HEK293T (cell line): Measurements from ENCODE around the gene CCR3.
"Not testable (repeated sequence)": the region's sequence is repeated elsewhere in the genome, so short reads cannot be mapped to it uniquely, and the experiment has no call there.

Experiments used
- CTCF ChIA-PET: fragments of 350-600 bp; formaldehyde crosslinking; extraction: SDS; loops from one replicate; lab custom pipeline; 2021; ENCODE audit warnings: antibody characterized with exemption, inconsistent platforms; lab: Yijun Ruan, JAX
- POLR2A ChIA-PET: fragments of 350-600 bp; formaldehyde crosslinking; extraction: SDS; loops from one replicate; lab custom pipeline; 2020; ENCODE audit warnings: antibody characterized with exemption, inconsistent platforms; lab: Yijun Ruan, JAX
- DNase-seq: peaks from one replicate; pipeline ENCODE4 v3.0.0; 2012; ENCODE audit warnings: mixed read lengths; ENCODE audit errors: extremely low spot score
- ARNT ChIP-seq: fragments of 450-650 bp; IDR thresholded peaks from 2 replicates; pipeline ENCODE4 v1.6.1; 2017; ENCODE audit warnings: mild to moderate bottlenecking
- BHLHE40 ChIP-seq: fragments of 450-650 bp; IDR thresholded peaks from 2 replicates; pipeline ENCODE4 v1.6.1; 2016; ENCODE audit warnings: mild to moderate bottlenecking, moderate library complexity, borderline replicate concordance
- CTBP1 ChIP-seq: fragments of 450-650 bp; IDR thresholded peaks from 2 replicates; pipeline ENCODE4 v1.6.1; 2016; ENCODE audit warnings: borderline replicate concordance
- ELF4 ChIP-seq: fragments of 450-650 bp; IDR thresholded peaks from 2 replicates; pipeline ENCODE4 v1.6.1; 2017; ENCODE audit warnings: antibody characterized with exemption
- FOXA1 ChIP-seq: fragments of 450-650 bp; IDR thresholded peaks from 2 replicates; pipeline ENCODE4 v1.6.1; 2016; ENCODE audit warnings: mild to moderate bottlenecking
- FOXK2 ChIP-seq: fragments of 450-650 bp; IDR thresholded peaks from 2 replicates; pipeline ENCODE4 v1.6.1; 2016; ENCODE audit warnings: mild to moderate bottlenecking
- FOXM1 ChIP-seq: fragments of 450-650 bp; IDR thresholded peaks from 2 replicates; pipeline ENCODE4 v1.6.1; 2017; ENCODE audit warnings: mild to moderate bottlenecking, borderline replicate concordance
- HDGF ChIP-seq: fragments of 450-650 bp; IDR thresholded peaks from 2 replicates; pipeline ENCODE4 v1.6.1; 2017; ENCODE audit warnings: antibody characterized with exemption, borderline replicate concordance
- L3MBTL2 ChIP-seq: fragments of 450-650 bp; conservative IDR thresholded peaks from 2 replicates; pipeline ENCODE4 v1.6.1; 2016; ENCODE audit warnings: mild to moderate bottlenecking
- LEF1 ChIP-seq: fragments of 450-650 bp; IDR thresholded peaks from 2 replicates; pipeline ENCODE4 v1.6.1; 2017; ENCODE audit warnings: mild to moderate bottlenecking, borderline replicate concordance
- NFRKB ChIP-seq: fragments of 450-650 bp; IDR thresholded peaks from 2 replicates; pipeline ENCODE4 v1.6.1; 2016; ENCODE audit warnings: mild to moderate bottlenecking, moderate library complexity
- SP1 ChIP-seq: fragments of 450-650 bp; IDR thresholded peaks from 2 replicates; pipeline ENCODE4 v1.6.1; 2017
- SUZ12 ChIP-seq: fragments of 450-650 bp; IDR thresholded peaks from 2 replicates; pipeline ENCODE4 v1.6.1; 2016; ENCODE audit warnings: mild to moderate bottlenecking
- TARDBP ChIP-seq: fragments of 450-650 bp; IDR thresholded peaks from 2 replicates; pipeline ENCODE4 v1.6.1; 2016
- ZNF384 ChIP-seq: fragments of 450-650 bp; IDR thresholded peaks from 2 replicates; pipeline ENCODE4 v1.6.1; 2016
- TF ChIP-seq, protein P1 (sequence below): fragments of 450-650 bp; IDR thresholded peaks from 2 replicates; pipeline ENCODE4 v1.6.1; 2016

CCR3 gene

DNA sequence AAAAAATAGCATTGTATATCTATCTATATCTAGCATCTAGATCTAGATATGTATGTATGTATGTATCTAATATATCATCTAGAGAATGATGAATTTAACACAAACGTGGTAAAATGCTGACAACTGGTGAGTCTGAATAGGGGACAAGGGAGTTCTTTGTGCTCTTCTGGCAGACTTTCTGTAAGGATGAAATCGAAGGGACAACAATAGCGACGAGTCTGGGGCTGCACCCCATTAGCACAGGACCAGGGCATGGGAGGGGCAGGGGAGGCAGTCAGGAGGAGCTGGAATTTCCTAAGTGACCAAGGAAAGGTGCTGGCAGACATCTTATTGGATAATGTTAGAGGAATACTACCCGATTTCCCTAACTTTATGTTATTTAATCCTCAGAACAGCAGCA lies 42.0 kb upstream of the CCR3 start:
- no peak for DNase-seq
- TF ChIP-seq FOXA1 = no peak
- TF ChIP-seq ARNT = no peak
- TF ChIP-seq FOXK2 = no peak
- no peak for TF ChIP-seq ELF4
- no peak for TF ChIP-seq FOXM1
- no peak for TF ChIP-seq LEF1
- TF ChIP-seq, protein P1, sequence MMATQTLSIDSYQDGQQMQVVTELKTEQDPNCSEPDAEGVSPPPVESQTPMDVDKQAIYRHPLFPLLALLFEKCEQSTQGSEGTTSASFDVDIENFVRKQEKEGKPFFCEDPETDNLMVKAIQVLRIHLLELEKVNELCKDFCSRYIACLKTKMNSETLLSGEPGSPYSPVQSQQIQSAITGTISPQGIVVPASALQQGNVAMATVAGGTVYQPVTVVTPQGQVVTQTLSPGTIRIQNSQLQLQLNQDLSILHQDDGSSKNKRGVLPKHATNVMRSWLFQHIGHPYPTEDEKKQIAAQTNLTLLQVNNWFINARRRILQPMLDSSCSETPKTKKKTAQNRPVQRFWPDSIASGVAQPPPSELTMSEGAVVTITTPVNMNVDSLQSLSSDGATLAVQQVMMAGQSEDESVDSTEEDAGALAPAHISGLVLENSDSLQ = no peak
- no peak for TF ChIP-seq L3MBTL2
- no peak for TF ChIP-seq SUZ12
- TF ChIP-seq SP1 = no peak
- no peak for TF ChIP-seq BHLHE40
- no peak for TF ChIP-seq TARDBP
- ChIA-PET POLR2A (no interaction called here), CTCF (no interaction called here)

DNA sequence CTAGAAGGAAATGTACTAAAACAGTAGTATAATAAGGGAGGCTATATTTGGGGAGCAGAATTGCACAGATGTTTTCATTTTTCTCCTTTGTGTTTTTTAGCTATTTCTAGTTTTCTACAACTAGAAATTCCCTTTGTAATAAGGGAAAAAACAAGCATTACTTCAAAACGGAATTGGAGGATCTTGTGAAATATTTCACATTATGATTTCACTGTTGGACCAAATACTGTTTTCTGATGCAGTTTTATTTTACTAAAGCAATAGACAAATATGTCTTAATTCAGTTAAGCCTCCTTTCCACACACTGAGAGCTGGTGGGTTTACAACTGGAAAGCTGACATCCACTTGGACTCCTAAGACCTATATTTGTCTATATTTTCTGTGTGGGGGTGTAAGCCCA lies 41.5 kb upstream of the CCR3 start:
- TF ChIP-seq LEF1 (no peak), HDGF (no peak), FOXA1 (no peak), ZNF384 (no peak), ARNT (no peak), BHLHE40 (no peak), FOXM1 (no peak), TARDBP (no peak), ELF4 (no peak), SP1 (no peak), SUZ12 (no peak), NFRKB (no peak), FOXK2 (no peak), L3MBTL2 (no peak), CTBP1 (no peak)
- TF ChIP-seq, protein P1 = no peak
- ChIA-PET POLR2A (no interaction called here), CTCF (no interaction called here)
- DNase-seq = no peak

DNA sequence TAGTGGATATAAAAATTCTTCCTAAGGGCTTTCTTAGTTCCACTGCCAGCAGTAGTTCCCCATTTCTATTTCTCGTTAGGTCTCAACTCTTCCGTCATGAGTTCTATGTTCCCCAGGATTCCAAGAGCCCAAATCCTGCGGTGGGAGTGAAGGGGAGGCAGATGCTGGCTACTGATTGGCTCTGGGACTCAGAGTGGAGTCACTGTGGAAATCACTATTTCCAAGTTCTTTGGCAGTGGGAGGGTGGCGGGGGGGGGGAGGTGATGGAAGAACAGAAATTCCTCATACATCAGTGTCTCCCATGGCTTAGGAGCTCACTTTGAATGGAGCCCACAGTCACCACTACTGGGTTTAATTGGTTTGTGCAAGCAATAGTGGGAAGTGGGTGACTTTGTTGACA lies 39.7 kb upstream of the CCR3 start:
- ChIA-PET POLR2A (no interaction called here), CTCF (no interaction called here)
- no peak for DNase-seq
- TF ChIP-seq FOXA1 (no peak), TARDBP (no peak), CTBP1 (no peak)

DNA sequence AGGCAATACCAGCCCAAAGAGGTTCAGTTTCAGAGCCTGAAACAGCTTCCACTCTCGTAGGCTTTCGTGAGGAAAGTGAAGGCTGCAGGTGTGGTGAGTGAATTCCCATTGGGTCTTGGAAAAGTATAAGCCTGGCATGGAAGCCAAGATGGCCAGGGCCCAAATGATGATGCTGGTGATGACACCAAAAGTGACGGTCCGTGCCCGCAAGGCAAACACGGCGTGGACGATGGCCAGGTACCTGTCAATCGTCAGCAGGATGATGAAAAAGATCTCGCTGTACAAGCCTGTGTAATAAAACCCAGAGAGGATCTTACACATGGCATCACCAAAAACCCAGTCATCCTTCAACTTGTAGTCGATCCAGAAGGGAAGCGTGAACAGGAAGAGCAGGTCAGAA lies 38.6 kb upstream of the CCR3 start:
- TF ChIP-seq ELF4 (no peak), L3MBTL2 (no peak), FOXK2 (no peak), SP1 (no peak), NFRKB (no peak), FOXA1 (no peak), TARDBP (no peak), ARNT (no peak), ZNF384 (no peak), CTBP1 (no peak), SUZ12 (no peak), FOXM1 (no peak), HDGF (no peak), LEF1 (no peak), BHLHE40 (no peak)
- TF ChIP-seq, protein P1 = no peak
- POLR2A ChIA-PET = no interaction called here
- CTCF ChIA-PET = no interaction called here
- no peak for DNase-seq

DNA sequence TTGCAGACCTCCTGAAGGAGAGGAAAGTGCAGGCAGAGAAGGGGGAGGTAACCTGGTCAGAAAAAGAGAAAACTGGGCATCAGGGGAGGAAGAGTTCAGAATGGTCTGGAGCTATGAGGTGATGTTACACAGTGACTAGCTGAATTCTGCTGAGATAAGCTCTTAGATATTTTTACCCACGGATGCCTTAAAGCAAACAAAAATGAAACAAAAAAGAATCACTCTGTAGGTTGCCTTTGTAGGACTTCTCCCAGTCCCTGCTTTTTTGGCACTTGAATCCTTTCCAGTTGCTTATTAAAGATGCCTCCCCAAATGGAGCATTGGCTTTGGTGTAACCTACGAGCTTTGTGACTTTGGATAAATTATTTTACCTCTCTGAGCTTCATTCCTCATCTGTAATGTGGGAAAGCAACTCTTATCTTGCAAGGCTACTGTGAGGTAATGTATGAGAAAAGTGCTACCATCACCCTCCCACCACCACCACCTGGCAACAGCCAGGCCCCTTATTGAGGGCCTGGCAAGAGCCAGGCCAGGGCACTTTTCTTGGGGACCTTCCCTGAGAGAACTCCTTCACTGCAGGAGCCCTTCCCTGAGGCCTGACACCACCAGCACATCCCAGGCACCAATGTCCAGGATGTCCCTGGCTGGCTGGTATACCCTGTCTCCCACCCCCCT lies 36.8 kb upstream of the CCR3 start:
- TF ChIP-seq FOXA1 (no peak), ELF4 (no peak), TARDBP (no peak), ARNT (no peak), ZNF384 (no peak), LEF1 (no peak), NFRKB (no peak)
- TF ChIP-seq, protein P1 = no peak
- POLR2A ChIA-PET = no interaction called here
- CTCF ChIA-PET = no interaction called here
- no peak for DNase-seq

DNA sequence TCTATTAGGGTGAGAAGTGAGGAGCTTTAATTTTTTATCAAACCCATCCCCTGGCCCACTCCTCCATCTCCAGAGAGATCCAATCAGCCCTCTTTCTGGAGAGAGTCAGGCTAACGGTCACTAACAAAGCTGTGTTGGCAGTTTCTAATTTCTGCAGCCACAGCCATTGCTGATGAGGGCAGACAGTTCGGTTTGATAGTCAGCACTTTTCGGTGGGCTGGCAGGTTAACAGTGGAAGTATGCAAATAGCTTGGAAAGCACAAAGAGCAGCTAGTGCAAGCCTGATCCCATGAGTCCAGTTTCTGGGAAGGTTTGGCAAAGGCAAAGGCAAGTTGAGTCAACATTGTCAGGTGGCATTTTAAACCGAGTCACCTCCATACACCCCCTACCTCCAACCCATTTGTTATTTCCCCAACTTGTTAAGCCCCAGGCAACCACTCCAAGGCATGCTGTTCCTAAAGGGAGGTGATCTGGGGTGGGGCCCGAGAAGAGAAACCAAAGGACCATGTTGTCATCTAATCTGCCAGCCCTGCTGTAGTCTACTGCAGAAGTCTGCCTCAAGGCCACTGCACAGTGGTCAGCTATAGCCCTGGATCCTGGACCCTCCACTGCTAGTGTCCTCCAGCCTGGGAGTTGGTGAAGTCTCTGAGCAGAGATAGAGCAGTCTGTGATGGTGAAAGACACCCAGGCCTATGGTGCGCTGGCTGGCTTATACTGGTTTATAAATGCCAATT lies 35.8 kb upstream of the CCR3 start:
- TF ChIP-seq, protein P1 = no peak
- no peak for TF ChIP-seq ARNT
- no peak for TF ChIP-seq FOXA1
- TF ChIP-seq FOXK2 = no peak
- TF ChIP-seq ELF4 = no peak
- TF ChIP-seq ZNF384 = no peak
- no peak for TF ChIP-seq L3MBTL2
- TF ChIP-seq FOXM1 = no peak
- no peak for TF ChIP-seq CTBP1
- TF ChIP-seq TARDBP = no peak
- TF ChIP-seq SP1 = no peak
- ChIA-PET POLR2A (no interaction called here), CTCF (no interaction called here)

DNA sequence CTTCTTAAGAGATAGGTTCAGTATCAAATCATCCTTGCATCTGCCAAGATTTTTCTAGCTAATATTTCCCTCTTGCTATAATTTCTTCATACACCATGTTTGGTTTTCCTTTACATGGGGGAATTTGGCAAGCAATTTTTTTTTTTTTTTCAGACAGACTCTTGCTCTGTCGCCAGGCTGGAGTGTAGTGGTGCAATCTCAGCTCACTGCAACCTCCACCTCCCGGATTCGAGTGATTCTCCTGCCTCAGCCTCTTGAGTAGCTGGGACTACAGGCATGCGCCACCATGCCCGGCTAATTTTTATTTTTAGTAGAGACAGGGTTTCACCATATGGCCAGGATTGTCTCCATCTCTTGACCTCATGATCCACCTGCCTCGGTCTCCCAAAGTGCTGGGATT lies 34.7 kb upstream of the CCR3 start:
- DNase-seq, POLR2A ChIA-PET: not testable (repeated sequence)
- CTCF ChIA-PET = interaction anchor here (0.7 kb wide), 2 partner anchors 383 to 820 kb away, joined by 4 to 10 read pairs; no protein-coding TSS in a partner anchor

More for the DNA sequence above, 35.8 kb upstream of the CCR3 start:
- DNase-seq = no peak
